Measurements from ENCODE around the gene DNAJC8.

The DNAJC8 gene

DNA sequence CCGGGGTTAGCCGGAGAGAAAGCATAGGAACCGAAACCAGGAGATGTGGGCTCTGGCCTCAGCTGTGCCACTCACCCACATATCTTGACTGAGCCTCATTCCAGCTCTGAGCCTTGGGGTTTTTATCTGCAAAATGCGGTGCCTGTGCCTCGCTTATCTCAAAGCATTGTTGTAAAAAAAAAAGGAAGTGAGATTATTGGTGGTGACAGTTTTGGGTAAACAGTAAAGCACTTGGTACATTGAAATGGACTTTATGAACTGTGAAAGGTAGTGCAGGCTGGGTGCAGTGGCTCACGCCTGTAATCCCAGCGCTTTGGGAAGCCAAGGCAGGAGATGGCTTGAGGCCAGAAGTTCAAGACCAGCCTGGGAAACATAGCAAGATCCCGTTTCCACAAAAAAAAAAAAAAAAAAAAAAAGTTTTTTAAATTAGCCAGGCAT lies 60.1 kb downstream of the DNAJC8 start:
- DNase-seq (ENCODE audit: low spot score), result no peak

DNA sequence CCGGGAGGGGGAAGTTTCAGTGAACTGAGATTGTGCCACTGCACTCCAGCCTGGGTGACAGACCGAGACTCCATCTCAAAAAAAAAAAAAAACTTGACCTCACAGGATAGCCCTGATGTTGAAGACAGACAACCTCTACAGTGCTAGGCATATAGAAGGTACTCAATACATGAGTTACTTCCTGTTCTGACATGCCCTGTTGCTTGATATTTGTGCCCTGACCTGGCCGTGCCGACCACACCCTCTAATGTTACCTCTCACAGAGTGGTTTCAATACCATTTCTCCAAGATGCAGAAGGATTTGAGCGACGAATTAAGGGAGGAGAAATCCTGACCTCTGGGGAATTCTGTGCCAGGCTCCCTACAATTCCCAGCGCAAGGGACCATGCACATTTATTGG lies 61.6 kb downstream of the DNAJC8 start:
- DNase-seq (ENCODE audit: low spot score), result no peak

DNA sequence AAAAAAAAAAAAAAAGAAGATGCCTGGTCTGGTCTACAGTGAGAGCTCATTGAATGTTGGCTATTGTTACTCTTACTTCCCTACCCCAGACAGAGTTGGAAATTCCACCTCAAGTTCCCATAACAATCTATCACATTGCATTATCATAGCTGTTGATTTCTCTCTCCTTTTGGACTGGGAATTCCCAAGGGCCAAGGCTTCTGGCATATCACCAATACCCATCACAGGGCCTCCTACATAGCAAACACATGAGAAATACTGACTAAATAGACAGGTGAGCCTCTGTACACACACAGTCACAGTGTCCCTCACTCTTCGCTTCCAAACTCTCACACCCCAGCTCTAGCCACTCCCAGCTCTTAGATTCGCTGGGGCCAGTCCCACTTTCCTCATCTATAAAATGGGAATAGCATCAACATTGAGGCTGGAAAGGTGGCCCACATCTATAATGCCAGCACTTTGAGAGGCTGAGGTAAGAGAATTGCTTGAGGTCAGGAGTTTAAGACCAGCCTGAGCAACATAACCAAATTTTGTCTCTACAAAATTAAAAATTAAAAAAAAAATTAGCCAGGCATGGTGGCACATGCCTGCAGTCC lies 62.7 kb downstream of the DNAJC8 start:
- no peak for DNase-seq (ENCODE audit: low spot score)

DNA sequence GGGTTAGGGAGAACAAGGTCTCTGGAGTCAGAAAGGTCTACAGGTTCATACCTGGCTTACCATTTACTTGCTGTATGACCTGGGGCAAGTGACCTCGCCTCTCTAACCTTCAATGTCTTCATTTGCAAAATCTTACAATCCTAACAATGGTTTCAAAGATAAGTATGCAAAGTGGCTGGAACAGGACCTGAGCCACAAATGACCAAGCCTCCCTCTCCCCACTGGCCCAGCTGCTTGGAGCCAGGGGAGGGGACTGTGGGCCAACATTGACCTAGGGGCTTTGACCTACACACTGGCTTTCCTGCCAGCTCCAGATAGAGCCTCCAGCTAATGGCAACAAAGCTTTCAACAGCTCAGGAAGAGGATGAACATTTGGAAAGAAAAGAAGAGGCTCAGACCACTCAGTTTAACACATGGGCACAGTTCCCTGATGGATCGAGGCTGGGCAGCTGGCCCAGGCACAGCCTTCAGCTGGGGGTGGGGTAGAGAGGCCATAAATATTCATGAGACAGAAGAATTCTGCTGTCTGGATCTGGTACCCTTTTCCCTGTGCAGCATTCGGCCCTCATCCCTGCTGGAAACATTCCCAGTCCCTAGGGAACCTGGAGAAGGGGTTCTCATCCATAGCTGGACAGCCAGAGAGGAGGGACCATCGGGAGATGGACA lies 69.2 kb downstream of the DNAJC8 start:
- no peak for DNase-seq (ENCODE audit: low spot score)

DNA sequence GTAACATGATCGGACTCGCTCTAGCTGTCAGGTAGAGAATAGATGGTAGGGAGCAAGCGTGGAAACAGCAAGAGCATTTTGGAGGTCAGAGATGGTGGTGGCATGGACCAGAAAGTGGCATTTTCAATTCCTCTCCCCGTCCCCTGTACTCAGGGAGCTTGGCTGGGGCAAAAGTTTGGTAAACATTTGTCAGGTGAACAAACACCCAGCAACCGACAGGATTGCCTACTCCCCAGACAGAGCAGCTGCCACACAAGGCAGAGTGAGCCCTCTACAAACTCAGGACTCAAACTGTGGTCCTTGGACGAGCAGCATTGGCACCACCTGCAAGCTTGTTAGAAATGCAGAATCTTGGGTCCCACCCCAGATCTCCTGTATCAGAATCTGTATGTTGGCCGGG lies 70.7 kb downstream of the DNAJC8 start:
- no peak for DNase-seq (ENCODE audit: low spot score)

DNA sequence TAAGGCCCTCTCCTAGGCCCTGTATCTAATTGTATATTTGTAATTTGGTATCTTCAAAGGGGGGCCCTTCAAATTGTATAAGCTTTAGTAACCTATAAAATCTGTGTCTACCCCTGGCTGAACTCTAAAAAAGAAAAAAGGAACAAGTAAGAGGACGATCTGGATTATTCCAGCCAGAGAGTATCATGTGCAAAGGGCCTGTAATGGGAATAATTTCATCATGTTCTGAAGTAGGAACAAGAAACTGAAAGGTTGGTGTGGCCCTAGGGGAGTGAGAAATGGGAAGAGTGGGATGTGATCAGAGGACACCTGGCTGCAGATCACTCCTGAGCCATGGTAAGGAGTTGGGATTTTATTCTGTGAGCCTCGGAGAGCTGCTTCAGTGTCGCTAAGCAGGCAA lies 71.1 kb downstream of the DNAJC8 start:
- no peak for DNase-seq (ENCODE audit: low spot score)

DNA sequence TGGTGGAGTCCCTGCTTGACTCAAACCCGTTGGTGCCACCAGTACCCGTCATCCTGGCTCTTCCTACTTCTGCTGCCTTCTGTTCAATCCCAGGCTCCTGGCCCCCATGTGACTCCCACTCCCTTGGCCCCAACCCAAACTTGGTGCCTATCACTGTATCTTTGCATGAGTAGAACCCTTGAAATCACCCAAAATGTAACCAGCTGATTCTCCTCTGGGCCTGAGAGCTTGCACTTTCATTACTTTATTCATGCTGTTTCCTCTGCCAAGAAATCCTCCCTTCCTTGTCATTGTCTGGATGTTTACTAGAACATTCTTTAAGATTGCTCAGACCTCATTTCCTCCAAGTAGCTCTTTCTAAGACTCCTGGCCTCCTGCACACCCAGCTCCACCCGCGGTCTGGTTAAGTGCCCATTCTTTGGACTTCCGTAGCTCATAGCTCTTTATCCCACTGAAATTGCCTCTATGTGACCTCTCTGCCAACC lies 72.0 kb downstream of the DNAJC8 start:
- no peak for DNase-seq (ENCODE audit: low spot score)

DNA sequence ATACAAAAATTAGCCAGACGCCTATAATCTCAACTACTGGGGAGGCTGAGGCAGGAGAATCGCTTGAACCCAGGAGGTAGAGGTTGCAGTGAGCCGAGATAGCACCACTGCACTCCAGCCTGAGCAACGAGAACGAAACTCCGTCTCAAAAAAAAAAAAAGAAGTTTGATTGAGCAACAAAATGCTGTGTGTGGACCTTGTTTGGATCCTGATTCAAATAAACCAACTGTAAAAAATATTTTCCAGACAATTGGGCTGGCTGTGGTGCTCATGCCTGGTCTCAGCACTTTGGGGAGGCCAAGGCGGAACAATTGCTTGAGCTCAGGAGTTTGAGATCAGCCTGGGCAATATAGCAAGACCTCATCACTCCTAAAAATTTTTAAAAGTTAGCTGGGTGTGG lies 73.1 kb downstream of the DNAJC8 start:
- DNase-seq (ENCODE audit: low spot score), result no peak

DNA sequence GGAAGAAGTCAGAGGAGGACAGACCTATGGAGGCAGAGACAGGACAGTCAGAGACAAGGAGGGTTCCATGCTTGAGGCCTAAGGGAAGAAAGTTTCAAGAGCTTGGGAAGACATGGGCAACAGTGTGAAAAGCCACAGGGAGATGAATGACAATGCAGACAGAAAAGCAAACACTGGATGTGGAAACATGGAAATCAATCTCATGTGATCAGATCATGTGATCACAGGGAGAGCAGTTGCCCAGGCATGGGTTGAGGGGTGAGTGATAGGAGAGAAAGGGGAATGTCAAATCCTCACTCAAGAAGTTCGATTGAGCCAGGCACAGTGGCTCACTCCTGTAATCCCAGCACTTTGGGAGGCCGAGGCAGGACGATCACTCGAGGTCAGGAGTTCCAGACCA lies 73.6 kb downstream of the DNAJC8 start:
- no peak for DNase-seq (ENCODE audit: low spot score)

DNA sequence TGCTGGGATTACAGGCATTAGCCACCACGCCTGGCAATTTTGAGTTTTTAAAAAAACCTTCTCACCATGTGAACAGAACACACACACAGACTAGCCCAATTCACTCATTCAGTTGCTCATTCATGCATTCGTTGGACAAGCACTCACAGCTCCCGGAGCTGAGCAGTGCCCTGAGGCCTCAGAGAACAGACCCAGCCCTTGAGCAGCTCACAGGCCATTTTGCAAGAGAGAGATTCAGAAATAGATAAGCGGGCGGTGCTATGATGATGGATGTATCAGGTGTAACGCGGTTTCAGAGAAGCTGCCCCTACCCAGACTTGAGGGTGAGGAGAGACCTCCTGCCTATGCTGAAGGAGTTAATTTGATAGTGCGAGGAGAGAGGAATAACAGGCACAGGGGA lies 74.9 kb downstream of the DNAJC8 start:
- no peak for DNase-seq (ENCODE audit: low spot score)

DNA sequence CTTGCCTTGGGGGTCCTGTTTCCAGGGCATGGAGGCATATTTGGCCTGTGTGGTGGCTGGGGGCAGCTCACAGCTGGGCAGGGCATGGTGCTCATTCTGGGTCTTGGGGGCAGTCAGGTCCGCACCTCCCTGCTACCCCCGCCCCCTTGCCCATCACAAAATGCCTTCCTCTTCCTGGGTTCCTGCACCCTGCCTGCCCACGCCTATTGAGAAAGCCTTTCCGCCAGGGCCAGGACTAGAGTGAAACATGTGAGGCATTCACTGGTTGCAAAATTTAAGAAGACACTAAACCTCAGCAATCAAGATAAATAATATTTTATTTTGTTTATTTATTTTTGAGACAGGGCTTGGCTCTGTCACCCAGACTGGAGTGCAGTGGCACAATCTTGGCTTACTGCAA lies 76.0 kb downstream of the DNAJC8 start:
- no peak for DNase-seq (ENCODE audit: low spot score)

DNA sequence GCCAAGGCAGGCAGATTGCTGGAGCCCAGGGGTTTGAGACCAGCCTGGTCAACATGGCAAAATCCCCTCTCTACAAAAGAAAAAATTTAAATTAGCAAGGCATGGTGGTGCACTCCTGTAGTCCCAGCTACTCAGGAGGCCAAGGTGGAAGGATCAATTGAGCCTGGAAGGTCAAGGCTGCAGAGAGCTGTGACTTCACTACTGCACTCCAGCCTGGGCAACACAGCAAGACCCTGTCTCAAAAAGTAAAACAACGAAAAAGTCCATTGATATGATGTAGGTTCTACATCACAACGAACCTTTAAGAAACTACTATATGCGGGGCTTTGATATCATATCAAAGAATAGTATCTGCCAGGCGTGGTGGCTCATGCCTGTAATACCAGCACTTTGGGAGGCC lies 77.2 kb downstream of the DNAJC8 start:
- no peak for DNase-seq (ENCODE audit: low spot score)

DNA sequence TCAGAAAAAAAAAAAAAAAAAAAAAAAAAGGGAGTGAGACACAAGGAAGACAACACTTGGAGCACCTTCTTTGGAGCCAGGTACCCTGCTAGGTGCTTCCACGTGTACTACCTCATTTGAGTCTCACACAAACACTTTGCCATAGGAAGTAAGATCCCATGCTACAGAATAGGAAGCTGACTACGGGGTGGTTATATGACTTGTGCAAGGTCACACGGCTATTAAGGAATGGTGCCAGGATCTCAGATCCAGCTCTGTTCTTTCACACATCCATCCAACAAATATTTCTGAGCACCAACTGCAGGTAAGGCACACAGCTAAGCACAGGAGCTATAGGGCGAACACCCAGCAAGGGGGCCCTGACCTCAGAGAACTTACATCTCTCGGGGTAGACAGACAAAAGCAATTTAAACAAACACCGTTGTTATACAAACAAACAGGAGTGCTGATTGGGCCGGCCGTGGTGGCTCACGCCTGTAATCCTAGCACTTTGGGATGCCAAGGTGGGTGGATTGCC lies 78.7 kb downstream of the DNAJC8 start:
- DNase-seq (ENCODE audit: low spot score), result no peak

Data from left forelimb (tissue), 1 donor.